Aorta (tissue), 5 donors: Measurements from ENCODE around the gene TMEM132C. TPM values are rescaled to one million over a fixed set of nuclear protein-coding genes. Genes with fewer than 3 reads are reported as not detected.

Experiments used
- ATAC-seq: fragments of 200-7000 bp; cut with Tn5 transposase; one replicate; pipeline ENCODE4 v1.9.1; 2022; ENCODE audit warnings: moderate library complexity; ENCODE audit not compliant: low FRiP score
- DNase-seq, 2 donors: peaks; one replicate each; pipeline ENCODE4 v3.0.0-alpha.2; 2020
- H3K27ac ChIP-seq, 2 donors: one replicate each; pipeline ENCODE4 v1.5.1; 2013; ENCODE audit warnings: low read length in 2 of 2, mild to moderate bottlenecking in 2 of 2, moderate library complexity in 2 of 2, control low read depth in 1 of 2, inconsistent platforms in 1 of 2, low read depth in 1 of 2
- H3K27me3 ChIP-seq, 2 donors: one replicate each; pipeline ENCODE4 v1.6.1; 2013; ENCODE audit warnings: control low read depth in 1 of 2, low read length in 1 of 2, mild to moderate bottlenecking in 1 of 2, moderate library complexity in 1 of 2; ENCODE audit not compliant: insufficient read depth in 2 of 2, control insufficient read depth in 1 of 2
- H3K36me3 ChIP-seq, 2 donors: one replicate each; pipeline ENCODE4 v1.6.1; 2013; ENCODE audit warnings: control low read depth in 1 of 2, low read length in 1 of 2, mild to moderate bottlenecking in 1 of 2; ENCODE audit not compliant: insufficient read depth in 2 of 2, control insufficient read depth in 1 of 2
- H3K4me1 ChIP-seq, 2 donors: one replicate each; pipeline ENCODE4 v1.6.1; 2013; ENCODE audit warnings: low read length in 2 of 2, control low read depth in 1 of 2, mild to moderate bottlenecking in 1 of 2, moderate library complexity in 1 of 2; ENCODE audit not compliant: insufficient read depth in 2 of 2, control insufficient read depth in 1 of 2
- H3K4me3 ChIP-seq, 2 donors: one replicate each; pipeline ENCODE4 v1.5.1; 2013; ENCODE audit warnings: low read length in 2 of 2, control low read depth in 1 of 2, mild to moderate bottlenecking in 1 of 2
- H3K9me3 ChIP-seq: one replicate; pipeline ENCODE4 v1.6.1; 2013; ENCODE audit warnings: mild to moderate bottlenecking, low read length; ENCODE audit not compliant: control insufficient read depth
- WGBS, 2 donors: extraction: QIAGEN DNeasy Blood & Tissue Kit; methylation state at CpG; one replicate each; pipeline ENCODE4 v1.1.7; 2013; 5-methylcytosine and 5-hydroxymethylcytosine counted together
- intact Hi-C, 2 donors: fragments of 100-400 bp; cut with DNase I; formaldehyde crosslinking; loops; one replicate each; pipeline versions ENCODE4 v1.14.2 to v1.15.0; 2022
- polyA plus RNA-seq, 2 donors: library from polyadenylated mRNA; stranded (reverse); fragments of 200-250 nt; gene quantifications; one replicate each; pipeline ENCODE4 v1.2.3, GENCODE V29; 2013
- total RNA-seq, 2 donors: library from RNA; stranded (reverse); fragmentation: NEBNext Ultra II Directional; extraction: Animal tissue kit (Norgen Biotek cat#: 25700); gene quantifications; one replicate each; pipeline ENCODE4 v1.2.1, GENCODE V29; 2021
- donor health status: healthy with polysubstance abuse.
- donor health status: Bipolar disorder and iron deficiency.
- donor health status: DM: no; HTN: no; CAD: no.
- donor health status: DM: no; HTN: no; CAD: no.
- donor health status: DM: yes; HTN: yes; CAD: no.

Gene TMEM132C
- total and polyA plus RNA-seq, 4 donors, result 0.49 to 0.78 TPM; not detected in 2

DNA sequence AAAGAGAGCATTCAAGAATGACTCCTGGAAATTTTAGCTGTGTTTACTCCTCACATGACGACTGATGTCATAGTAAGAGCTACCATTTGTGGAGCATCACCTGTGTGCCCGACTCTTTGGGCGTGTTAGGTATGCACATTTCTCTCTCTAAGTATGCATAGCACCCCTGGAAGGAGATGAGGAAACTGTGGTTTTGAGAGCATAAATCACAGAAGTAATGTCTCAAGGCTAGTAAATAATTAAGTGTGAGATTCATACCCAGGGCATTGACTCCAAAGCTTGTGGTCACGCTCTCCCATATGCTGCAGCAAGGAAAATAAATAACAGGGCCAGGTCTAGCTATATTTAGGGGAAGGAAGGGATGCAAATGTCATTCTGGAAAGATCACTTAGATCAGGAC is 340.7 kb downstream of the TMEM132C start:
- ATAC-seq (no peak), DNase-seq (no peak)
- Histone ChIP-seq H3K36me3 (no peaks in the 10 kb centered on the region), H3K4me1 (no peaks in the 10 kb centered on the region), H3K4me3 (no peak overlapping the region), H3K27me3 (no peaks in the 10 kb centered on the region), H3K27ac (no peak overlapping the region), H3K9me3 (no peaks in the 10 kb centered on the region)
- intact Hi-C loops, result no loop called here
- WGBS, 2 donors, result 81 to 83% methylated on average over 4 of the region's 4 CpGs

DNA sequence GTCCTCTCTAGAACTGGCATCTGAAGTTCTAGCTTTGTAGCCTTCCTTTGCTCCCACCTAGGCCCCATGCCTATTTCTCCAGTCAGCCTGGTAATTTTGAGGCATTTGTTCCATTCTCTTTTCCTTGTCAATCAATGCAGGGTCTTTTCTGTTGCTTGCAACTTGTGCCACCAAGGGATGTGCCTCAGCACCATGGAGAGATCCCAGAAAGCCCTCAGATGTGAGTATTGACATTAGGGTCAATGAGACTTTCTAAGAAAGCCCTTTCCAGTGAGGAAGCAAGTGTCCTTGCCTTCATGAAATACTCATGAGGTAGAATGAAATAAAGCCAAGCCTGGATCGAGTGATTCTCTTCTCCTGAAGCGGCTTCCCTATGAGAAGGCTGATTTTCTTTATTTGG is 342.9 kb downstream of the TMEM132C start:
- DNase-seq (no peak), ATAC-seq (no peak)
- no peaks in the 10 kb centered on the region for H3K9me3 ChIP-seq
- no peaks in the 10 kb centered on the region for H3K4me1 ChIP-seq
- 85 to 86% methylated on average over 2 of the region's 2 CpGs for WGBS, 2 donors
- no peaks in the 10 kb centered on the region for H3K27me3 ChIP-seq
- intact Hi-C loops, result no loop called here
- H3K36me3 ChIP-seq, result no peaks in the 10 kb centered on the region
- no peak overlapping the region for H3K27ac ChIP-seq
- no peak overlapping the region for H3K4me3 ChIP-seq

DNA sequence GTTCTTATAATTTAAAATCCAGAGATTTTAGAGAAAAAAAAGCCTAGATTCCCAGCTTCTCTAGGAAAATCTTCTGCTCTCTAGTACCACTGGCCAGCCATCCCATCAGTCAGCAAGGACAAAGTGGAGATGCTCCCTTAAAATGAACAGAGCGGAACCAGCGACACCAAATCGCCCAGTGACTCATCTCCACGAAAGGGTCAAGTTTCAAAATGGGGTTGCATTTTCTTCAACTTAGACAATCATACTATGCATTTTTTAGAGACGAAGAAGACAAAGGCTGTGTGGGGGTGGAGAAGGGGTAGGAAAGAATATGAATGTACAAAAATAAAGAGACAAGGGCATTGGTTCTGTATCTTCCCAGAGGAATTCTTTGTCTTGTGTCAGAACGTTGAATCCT is 344.8 kb downstream of the TMEM132C start:
- Histone ChIP-seq H3K4me1 (no peaks in the 10 kb centered on the region), H3K27me3 (no peaks in the 10 kb centered on the region), H3K9me3 (no peaks in the 10 kb centered on the region), H3K36me3 (no peaks in the 10 kb centered on the region), H3K4me3 (no peak overlapping the region), H3K27ac (no peak overlapping the region)
- WGBS, 2 donors, result 65 to 66% methylated on average over 6 of the region's 6 CpGs
- intact Hi-C loops, result no loop called here
- DNase-seq (no peak), ATAC-seq (no peak)

DNA sequence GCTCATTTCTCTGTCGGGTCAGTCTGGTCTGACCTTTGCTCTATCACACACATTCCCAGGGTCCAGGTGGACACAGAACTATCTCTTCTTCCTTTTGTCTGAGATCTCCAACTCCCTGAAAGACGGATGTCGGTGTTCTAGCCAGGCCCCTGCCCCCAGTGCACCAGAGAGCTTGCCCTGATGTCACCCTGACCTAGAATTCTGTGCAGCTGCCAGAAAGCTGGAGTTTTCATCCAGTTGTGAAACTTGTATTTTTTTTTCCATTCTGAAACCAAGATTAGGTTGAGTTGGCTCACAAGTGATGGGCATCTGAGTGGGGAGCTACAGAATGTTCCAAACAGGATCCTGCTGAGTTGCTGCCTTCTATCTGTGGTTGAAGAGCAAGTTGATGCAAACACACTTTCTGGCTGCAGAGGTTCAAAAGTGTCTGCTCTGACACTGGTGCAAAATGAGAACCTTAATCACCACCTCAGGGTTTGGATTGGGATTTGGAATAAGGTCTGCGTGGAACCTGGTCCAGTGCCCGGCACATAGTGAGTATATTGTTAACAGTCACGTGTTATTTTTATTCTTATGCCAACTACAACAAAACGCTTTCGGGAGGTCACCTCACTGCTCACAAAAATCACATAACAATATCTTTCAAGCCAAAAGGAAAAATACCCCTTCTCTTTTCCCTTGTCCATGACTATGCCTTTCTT is 345.3 kb downstream of the TMEM132C start:
- 36% methylated on average over 8 of the region's 8 CpGs for WGBS, 2 donors
- no peak for DNase-seq
- no peaks in the 10 kb centered on the region for H3K36me3 ChIP-seq
- intact Hi-C loops, result no loop called here
- no peak overlapping the region for H3K4me3 ChIP-seq
- no peak overlapping the region for H3K27ac ChIP-seq
- no peaks in the 10 kb centered on the region for H3K4me1 ChIP-seq
- no peaks in the 10 kb centered on the region for H3K9me3 ChIP-seq
- ATAC-seq, result no peak
- no peaks in the 10 kb centered on the region for H3K27me3 ChIP-seq

DNA sequence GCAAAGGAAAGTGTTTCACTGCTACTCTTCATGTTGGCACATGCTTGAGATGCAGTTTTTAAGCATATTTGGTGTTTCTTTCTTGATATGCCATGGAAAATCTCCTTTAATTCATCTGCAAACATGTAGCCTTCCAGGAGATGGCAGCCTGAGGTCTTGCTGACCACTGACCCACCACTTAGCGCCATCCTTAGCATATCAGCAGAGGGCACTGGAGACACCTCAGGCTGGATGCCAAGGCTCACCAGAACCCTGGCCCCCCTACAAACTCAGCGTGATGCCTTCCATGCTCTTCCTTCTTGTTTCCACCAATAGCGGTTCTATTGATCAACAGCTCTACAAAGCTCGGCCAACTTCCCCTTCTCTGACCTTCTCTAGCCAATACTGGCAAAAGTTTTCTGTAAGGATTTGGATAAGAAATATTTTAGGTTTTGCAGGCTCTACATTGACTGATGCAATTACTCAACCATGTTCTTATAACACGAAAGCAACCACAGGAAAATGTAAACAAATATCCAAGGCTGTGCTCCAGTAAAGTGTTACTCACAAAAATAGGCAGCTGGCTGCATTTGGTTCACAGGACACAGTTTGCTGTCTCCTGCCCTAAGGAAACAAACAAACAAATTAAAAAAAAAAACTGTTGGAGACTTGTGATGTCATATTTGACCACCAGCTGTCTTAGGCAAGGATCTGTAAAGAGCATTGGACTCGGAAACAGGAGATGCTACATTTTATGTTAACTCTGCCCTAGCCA is 347.0 kb downstream of the TMEM132C start:
- intact Hi-C loops, result no loop called here
- no peak for ATAC-seq
- DNase-seq, result no peak
- 74 to 77% methylated on average over 6 of the region's 6 CpGs for WGBS, 2 donors
- H3K4me1 ChIP-seq, result no peaks in the 10 kb centered on the region
- no peak overlapping the region for H3K4me3 ChIP-seq
- H3K27ac ChIP-seq, result no peak overlapping the region
- no peaks in the 10 kb centered on the region for H3K27me3 ChIP-seq
- H3K9me3 ChIP-seq, result no peaks in the 10 kb centered on the region
- no peaks in the 10 kb centered on the region for H3K36me3 ChIP-seq

DNA sequence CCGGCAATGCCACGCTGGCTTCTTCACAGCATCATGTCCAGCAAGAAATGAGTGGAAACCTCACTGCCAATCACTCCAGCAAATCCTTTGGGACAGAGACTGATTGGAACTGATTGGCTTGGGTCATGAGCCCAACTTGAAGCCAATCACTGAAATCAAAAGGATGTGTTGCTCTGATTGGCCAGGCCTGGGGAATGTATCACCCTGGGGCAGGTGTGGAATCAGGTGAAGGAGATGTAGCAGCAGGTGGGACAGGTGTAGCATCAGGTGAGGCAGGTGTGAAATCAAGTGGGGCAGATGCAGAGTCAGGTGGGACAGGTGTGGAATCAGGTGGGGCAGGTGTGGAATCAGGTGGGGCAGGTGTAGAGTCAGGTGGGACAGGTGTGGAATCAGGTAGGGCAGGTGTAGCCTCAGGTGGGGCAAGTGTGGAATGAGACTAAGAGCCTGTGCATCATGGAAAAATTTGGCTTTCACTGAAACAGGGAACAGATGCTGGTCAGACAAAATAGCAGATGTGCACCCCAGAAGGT is 350.4 kb downstream of the TMEM132C start:
- no peak for DNase-seq
- intact Hi-C loops, result no loop called here
- Histone ChIP-seq H3K27ac (no peak overlapping the region), H3K9me3 (no peaks in the 10 kb centered on the region), H3K27me3 (no peaks in the 10 kb centered on the region), H3K4me1 (no peaks in the 10 kb centered on the region), H3K4me3 (no peak overlapping the region), H3K36me3 (no peaks in the 10 kb centered on the region)
- ATAC-seq, result no peak
- 95 to 96% methylated on average over 2 of the region's 2 CpGs for WGBS, 2 donors

DNA sequence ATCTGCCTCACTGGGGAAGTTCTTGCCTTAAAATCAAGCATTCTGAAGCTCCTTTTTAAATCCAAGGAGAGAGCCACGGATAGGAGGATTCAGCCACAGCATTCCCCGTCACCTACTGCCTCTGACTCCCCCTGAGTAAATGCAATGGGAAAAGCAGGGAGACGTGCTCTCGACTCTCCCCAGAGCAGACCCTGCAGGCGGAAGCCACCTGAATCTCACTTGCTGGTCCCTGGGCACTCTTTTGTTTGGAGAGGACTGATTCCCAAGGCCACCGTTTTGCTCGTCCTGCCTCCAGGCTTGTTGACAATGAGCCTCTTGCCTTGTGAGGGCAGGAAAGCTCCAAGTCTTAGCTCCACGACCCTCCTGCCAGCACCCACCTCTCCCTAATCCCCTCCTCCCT is 352.3 kb downstream of the TMEM132C start:
- Histone ChIP-seq H3K36me3 (no peaks in the 10 kb centered on the region), H3K9me3 (no peaks in the 10 kb centered on the region), H3K4me1 (no peaks in the 10 kb centered on the region), H3K27me3 (no peaks in the 10 kb centered on the region), H3K27ac (no peak overlapping the region), H3K4me3 (no peak overlapping the region)
- ATAC-seq (no peak), DNase-seq (no peak)
- 28 to 31% methylated on average over 8 of the region's 8 CpGs for WGBS, 2 donors
- intact Hi-C loops, result no loop called here

DNA sequence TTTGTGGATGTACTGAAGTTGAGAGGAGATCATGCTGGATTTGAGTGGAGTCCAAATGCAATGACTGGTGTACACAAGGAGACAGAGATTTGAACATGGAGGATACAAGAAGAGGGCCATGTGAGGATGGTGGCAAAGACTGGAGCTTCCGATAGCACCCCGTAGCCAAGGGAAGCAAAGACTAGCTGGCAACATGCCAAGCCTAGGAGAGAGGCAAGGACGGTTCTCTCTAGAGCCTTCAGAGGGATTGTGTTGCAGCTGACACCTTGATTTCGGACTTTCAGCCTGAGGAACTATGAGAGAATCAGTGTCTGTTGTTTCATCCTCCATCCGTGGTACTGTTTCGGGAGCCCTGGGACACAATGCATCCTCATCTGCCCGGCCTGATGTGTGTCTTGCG is 354.3 kb downstream of the TMEM132C start:
- Histone ChIP-seq H3K4me3 (no peak overlapping the region), H3K36me3 (no peaks in the 10 kb centered on the region), H3K27ac (no peak overlapping the region), H3K4me1 (no peaks in the 10 kb centered on the region), H3K9me3 (no peaks in the 10 kb centered on the region), H3K27me3 (no peaks in the 10 kb centered on the region)
- DNase-seq (no peak), ATAC-seq (no peak)
- intact Hi-C loops, result no loop called here
- 89 to 94% methylated on average over 8 of the region's 8 CpGs for WGBS, 2 donors

DNA sequence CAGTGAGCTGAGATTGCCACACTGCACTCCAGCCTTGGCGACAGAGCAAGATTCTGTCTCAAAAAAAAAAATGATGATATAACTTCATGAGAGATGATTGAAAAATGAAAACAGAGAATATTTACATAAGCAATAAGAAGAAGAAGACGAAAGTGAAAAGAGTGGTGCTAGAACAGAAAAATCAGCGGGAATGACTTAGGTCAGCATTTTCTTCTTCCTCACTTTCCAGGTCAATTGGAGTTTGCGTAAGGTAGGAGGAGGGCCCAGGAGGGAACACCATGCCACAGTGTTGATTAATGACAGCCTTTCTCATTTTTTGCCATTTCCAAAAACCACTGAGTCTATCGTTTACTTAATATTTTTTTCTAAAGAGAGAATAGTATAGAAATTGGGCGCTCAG is 356.8 kb downstream of the TMEM132C start:
- 54 to 66% methylated on average over 6 of the region's 6 CpGs for WGBS, 2 donors
- intact Hi-C loops, result no loop called here
- DNase-seq, result no peak

More for the DNA sequence above, 356.8 kb downstream of the TMEM132C start:
- no peaks in the 10 kb centered on the region for H3K36me3 ChIP-seq
- no peak overlapping the region for H3K4me3 ChIP-seq
- no peaks in the 10 kb centered on the region for H3K4me1 ChIP-seq
- no peak for ATAC-seq
- H3K27ac ChIP-seq, result no peak overlapping the region
- H3K27me3 ChIP-seq, result no peaks in the 10 kb centered on the region
- no peaks in the 10 kb centered on the region for H3K9me3 ChIP-seq
